D721Med (cell line): ENCODE measurements around the gene CDH6.

ENCODE experiments used
- DNase-seq: peaks from one replicate; pipeline ENCODE4 v3.0.0; 2011; ENCODE audit warnings: low spot score; ENCODE audit not compliant: insufficient read length
- FAIRE-seq: peaks from 2 replicates; lab custom pipeline; 2011; peaks lifted over from hg19 to GRCh38; lab: Jason Lieb, UNC
- TF ChIP-seq, protein P1 (sequence below): IDR thresholded peaks from 2 replicates; pipeline ENCODE4 v1.5.1; 2012; ENCODE audit warnings: mild to moderate bottlenecking, control low read depth; ENCODE audit not compliant: insufficient read depth; ENCODE audit errors: missing control alignments

CDH6 gene

DNA sequence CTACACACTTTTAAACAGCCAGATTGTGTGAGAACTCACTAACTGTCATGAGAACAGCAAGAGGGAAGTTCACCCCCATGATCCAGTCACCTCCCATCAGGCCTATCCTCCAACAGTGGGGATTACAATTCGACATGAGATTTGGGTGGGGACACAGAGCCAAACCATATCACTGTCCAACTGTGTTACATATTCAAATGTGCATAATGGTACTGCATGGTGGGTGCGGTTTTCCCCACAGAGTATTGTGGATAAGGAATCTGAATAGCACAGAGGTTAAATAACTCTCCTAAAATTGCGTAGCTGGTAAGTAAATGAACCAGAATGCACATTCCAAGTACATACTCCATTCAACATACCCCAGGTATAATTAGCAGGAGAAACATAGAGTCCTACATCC, 32.1 kb downstream of the CDH6 start:
- no peak for FAIRE-seq
- TF ChIP-seq, protein P1, sequence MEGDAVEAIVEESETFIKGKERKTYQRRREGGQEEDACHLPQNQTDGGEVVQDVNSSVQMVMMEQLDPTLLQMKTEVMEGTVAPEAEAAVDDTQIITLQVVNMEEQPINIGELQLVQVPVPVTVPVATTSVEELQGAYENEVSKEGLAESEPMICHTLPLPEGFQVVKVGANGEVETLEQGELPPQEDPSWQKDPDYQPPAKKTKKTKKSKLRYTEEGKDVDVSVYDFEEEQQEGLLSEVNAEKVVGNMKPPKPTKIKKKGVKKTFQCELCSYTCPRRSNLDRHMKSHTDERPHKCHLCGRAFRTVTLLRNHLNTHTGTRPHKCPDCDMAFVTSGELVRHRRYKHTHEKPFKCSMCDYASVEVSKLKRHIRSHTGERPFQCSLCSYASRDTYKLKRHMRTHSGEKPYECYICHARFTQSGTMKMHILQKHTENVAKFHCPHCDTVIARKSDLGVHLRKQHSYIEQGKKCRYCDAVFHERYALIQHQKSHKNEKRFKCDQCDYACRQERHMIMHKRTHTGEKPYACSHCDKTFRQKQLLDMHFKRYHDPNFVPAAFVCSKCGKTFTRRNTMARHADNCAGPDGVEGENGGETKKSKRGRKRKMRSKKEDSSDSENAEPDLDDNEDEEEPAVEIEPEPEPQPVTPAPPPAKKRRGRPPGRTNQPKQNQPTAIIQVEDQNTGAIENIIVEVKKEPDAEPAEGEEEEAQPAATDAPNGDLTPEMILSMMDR, result no peak
- no peak for DNase-seq

DNA sequence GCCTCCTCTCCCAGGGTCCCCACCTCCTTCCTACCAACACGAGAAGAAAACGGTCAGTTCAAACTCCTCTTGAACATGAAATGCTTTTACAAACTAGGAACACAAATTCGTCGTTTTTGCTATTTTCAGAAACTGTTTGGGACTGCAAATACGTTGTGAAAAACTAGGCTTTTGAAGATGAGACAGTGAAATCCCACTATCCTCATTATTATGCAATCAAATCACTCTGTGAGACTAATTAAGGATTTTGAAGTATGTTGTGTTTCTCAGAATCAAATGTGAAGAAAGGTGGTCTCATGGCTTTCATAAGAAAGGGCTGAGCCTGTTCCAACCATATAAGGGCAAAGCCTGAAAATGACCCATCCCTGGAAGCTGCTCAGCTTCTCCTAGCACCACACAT, 33.2 kb downstream of the CDH6 start:
- no peak for FAIRE-seq
- DNase-seq, result no peak
- TF ChIP-seq, protein P1, result no peak

DNA sequence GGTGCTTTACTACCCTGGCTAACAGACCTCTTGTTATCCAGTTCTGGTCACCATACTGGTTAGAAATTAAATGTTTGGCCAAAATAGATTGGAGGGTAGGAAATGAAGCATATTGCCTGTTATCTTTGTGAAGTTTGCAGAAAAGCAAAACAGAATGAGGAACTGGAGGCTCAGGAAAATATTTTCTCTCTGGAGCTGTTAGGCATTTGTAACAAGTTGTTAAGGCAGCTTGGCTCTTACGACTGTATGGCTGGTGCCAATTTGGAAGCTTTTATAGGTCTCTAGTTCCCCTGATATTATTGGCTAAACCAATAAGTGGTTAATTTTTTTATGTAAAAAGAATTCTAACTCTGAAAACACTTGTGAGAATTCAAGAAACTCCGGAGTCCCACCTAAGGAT, 35.8 kb downstream of the CDH6 start:
- TF ChIP-seq, protein P1, result no peak
- FAIRE-seq (no peak), DNase-seq (no peak)

DNA sequence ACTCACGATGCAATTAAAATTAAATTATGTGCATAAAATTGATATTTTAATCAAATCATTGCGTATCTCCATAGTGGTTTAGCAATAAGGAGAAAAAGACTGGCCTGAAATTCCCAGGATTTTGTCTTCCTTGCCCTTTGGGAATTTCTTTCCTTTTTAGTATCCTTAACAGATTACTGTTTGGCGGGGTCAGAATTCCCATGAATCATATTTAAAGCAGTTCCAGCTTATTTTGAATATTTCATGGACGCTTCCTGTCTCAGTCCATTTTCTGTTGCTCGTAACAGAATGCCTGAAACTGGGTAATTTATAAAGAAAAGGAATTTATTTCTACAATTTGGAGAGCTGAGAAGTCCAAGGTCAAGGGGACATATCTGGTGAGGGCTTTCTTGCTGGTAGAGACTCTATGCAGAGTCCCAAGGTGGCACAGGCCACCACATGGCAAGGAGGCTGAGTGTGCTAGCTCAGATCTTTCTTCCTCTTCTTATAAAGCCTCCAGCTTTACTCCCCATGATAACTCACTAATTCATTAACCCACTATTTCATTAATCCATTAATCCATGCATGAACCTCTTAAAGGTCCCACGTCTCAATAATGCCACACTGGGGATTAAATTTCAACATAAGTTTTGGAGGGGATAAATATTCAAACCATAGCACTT, 37.8 kb downstream of the CDH6 start:
- DNase-seq, result no peak
- TF ChIP-seq, protein P1, result no peak
- no peak for FAIRE-seq

DNA sequence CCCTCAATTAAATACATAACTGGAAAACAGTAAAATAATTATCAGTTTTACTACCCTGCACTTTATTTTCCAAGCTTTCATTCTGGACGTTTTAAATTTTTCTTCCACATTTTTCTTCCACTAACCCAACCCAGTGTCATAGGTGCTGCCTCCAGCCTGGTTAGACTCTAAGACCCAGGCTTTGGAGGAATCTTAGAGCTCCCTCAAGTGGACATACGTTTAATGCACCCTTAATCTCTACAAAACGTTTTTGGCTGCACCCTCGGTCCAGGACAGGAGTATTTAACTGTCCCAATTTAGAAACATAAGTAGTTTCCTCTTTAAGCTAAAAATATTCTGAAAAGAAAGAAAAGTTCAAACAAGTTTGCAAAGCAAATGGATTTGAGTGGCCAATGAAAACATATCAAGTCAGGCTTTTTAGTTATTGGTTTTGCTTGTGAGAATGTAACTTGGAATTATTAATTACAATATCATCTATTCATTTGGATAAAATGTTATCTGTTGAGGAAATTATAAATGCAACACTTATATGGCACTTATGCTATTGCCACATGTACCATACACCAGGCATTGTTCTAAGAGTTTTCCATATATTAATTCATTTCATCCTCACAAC, 38.9 kb downstream of the CDH6 start:
- FAIRE-seq, result peak; percentile 41
- DNase-seq, result no peak
- TF ChIP-seq, protein P1, result peak; percentile 74

DNA sequence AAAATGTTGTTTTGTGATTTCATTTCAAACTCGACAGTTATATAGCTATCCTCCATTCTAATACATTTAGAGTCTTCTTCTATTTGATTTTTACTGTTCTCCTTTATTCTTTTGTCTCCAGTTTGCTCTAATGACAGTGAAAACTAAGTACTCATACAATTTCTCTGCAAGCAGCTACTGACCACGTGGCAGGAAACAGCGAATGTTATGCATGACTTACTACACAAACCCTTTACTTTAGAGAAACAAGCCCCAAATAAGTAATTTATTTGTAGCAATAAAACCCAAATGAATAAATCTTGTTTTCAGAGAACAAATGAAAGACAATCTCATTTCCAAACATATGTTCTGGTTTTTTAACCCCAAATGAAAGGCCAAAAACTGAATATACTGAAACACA, 41.9 kb downstream of the CDH6 start:
- TF ChIP-seq, protein P1, result no peak
- FAIRE-seq (no peak), DNase-seq (no peak)

DNA sequence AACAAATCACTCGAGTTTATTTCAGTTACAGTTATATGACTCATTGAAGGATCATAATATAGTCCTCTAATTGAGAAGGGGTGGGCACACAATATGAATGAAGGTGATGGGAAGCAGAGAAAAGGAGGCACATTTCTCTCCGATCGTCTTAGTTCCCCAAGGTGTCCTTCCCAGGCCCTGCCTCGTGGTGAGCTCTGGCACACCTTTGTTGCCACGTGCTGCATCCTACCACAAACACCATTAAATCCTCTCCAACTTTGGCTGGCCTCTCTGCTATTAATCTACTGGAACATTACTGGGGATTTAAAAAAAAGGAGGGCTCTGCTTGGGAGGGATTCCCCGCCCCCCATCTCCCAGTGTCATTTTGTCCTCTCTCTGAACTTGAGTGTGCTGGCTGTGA, 42.9 kb downstream of the CDH6 start:
- DNase-seq, result no peak
- TF ChIP-seq, protein P1, result no peak
- no peak for FAIRE-seq
